Esophagus muscularis mucosa (tissue), 4 donors: ENCODE data around the gene HNRNPA2B1. TPM values are rescaled to one million over a fixed set of nuclear protein-coding genes. Genes with fewer than 3 reads are reported as not detected.

Experiments used
- DNase-seq: peaks from one replicate; pipeline ENCODE4 v3.0.0-alpha.2; 2017; ENCODE audit errors: extremely low spot score
- H3K27ac ChIP-seq, 4 donors: fragments of 200-600 bp; sonication (generic); replicated peaks in 1 of 4; 1 replicate in 3 of 4; 2 replicates in 1 of 4; pipeline ENCODE4 v1.5.1; 2016 to 2019; ENCODE audit warnings: mild to moderate bottlenecking in 1 of 4
- H3K27me3 ChIP-seq, 4 donors: fragments of 200-600 bp; sonication (generic); one replicate each; pipeline versions ENCODE4 v1.5.1 to v1.6.0; 2016 to 2019
- H3K36me3 ChIP-seq, 4 donors: fragments of 200-600 bp; sonication (generic); one replicate each; pipeline ENCODE4 v1.5.1; 2016 to 2019
- H3K4me1 ChIP-seq, 4 donors: fragments of 200-600 bp; sonication (generic); one replicate each; pipeline ENCODE4 v1.5.1; 2016 to 2019
- H3K4me3 ChIP-seq, 4 donors: fragments of 200-600 bp; sonication (generic); 1 replicate in 2 of 4; 2 replicates in 2 of 4; pipeline ENCODE4 v1.5.1; 2016 to 2019; ENCODE audit warnings: mild to moderate bottlenecking in 4 of 4, moderate library complexity in 1 of 4
- H3K9me3 ChIP-seq, 4 donors: fragments of 200-600 bp; sonication (generic); 1 replicate in 3 of 4; 2 replicates in 1 of 4; pipeline ENCODE4 v1.5.1; 2016 to 2019
- CTCF ChIP-seq, 3 experiments: fragments of 200-600 bp in 2 of 3; fragments of 450-650 bp in 1 of 3; sonication (generic) in 2 of 3; IDR thresholded peaks; one replicate each; pipeline ENCODE4 v1.5.1; 2017 to 2019; ENCODE audit warnings: antibody characterized with exemption in 3 of 3, mild to moderate bottlenecking in 2 of 3, moderate library complexity in 1 of 3
- EP300 ChIP-seq: sonication (generic); formaldehyde crosslinking; IDR thresholded peaks from one replicate; pipeline ENCODE4 v1.6.1; 2017; ENCODE audit warnings: antibody characterized with exemption
- POLR2A ChIP-seq: fragments of 450-650 bp; IDR thresholded peaks from one replicate; pipeline ENCODE4 v1.6.1; 2017; ENCODE audit warnings: antibody characterized with exemption, moderate library complexity, mild to moderate bottlenecking, low read depth
- POLR2AphosphoS5 ChIP-seq, 2 donors: sonication (generic); formaldehyde crosslinking; IDR thresholded peaks; one replicate each; pipeline ENCODE4 v1.6.1; 2017; ENCODE audit warnings: antibody characterized with exemption in 2 of 2
- WGBS: methylation state at CpG from one replicate; pipeline ENCODE4 v1.1.5; 2018; 5-methylcytosine and 5-hydroxymethylcytosine counted together
- intact Hi-C: fragments of 100-400 bp; cut with DNase I; formaldehyde crosslinking; loops from one replicate; pipeline ENCODE4 v1.15.1; 2023
- total RNA-seq, 4 donors: library from RNA; depleted of rRNA; stranded (reverse); fragments of >200 nt; gene quantifications; one replicate each; pipeline versions ENCODE4 v1.1.0 to v1.2.1, GENCODE V29; 2016

Gene HNRNPA2B1
- total RNA-seq, 4 donors from 2014 or later = 158 to 220 (median 202) TPM

GRCh38 chr7:26216049-26216448 is 15.5 kb upstream of the HNRNPA2B1 start:
- Histone ChIP-seq H3K4me3 (no peak overlapping the region), H3K27ac (no peak overlapping the region), H3K36me3 (peaks cover 6 to 22% (median 13%) of the 10 kb centered on the region in 4 donors), H3K4me1 (no peaks in the 10 kb centered on the region), H3K9me3 (no peaks in the 10 kb centered on the region), H3K27me3 (no peaks in the 10 kb centered on the region)
- intact Hi-C loops = no loop called here
- DNase-seq = no peak
- no peak for TF ChIP-seq EP300
- no peak for TF ChIP-seq CTCF (IDR thresholded peaks at IDR 0.05)
- TF ChIP-seq POLR2AphosphoS5 (IDR thresholded peaks at IDR 0.05) = no peak
- TF ChIP-seq POLR2A = no peak
- 75% methylated on average over 2 of the region's 2 CpGs for WGBS

- intact Hi-C loops = no loop called here
- WGBS = 88% methylated on average over 5 of the region's 5 CpGs
- Histone ChIP-seq H3K4me1 (no peaks in the 10 kb centered on the region), H3K9me3 (no peaks in the 10 kb centered on the region), H3K36me3 (peaks cover 25 to 42% (median 33%) of the 10 kb centered on the region in 4 donors), H3K4me3 (no peak overlapping the region), H3K27ac (no peak overlapping the region), H3K27me3 (no peaks in the 10 kb centered on the region)
- TF ChIP-seq EP300 = no peak
- no peak for TF ChIP-seq POLR2AphosphoS5 (IDR thresholded peaks at IDR 0.05)
- no peak for TF ChIP-seq POLR2A
- TF ChIP-seq CTCF (IDR thresholded peaks at IDR 0.05) = no peak
- no peak for DNase-seq
Measured at GRCh38 chr7:26213807-26214515, 13.4 kb upstream of the HNRNPA2B1 start.

- no peak overlapping the region for H3K4me3 ChIP-seq
- H3K27ac ChIP-seq = no peak overlapping the region
- H3K9me3 ChIP-seq = no peaks in the 10 kb centered on the region
- intact Hi-C loops = no loop called here
- TF ChIP-seq POLR2AphosphoS5 (IDR thresholded peaks at IDR 0.05) (no peak), EP300 (no peak), POLR2A (no peak)
- H3K36me3 ChIP-seq = peaks cover 29 to 49% (median 41%) of the 10 kb centered on the region in 4 donors
- H3K27me3 ChIP-seq = no peaks in the 10 kb centered on the region
- H3K4me1 ChIP-seq = no peaks in the 10 kb centered on the region
- DNase-seq = no peak
- 83% methylated on average over 2 of the region's 2 CpGs for WGBS
Measured at GRCh38 chr7:26212921-26213718, 12.6 kb upstream of the HNRNPA2B1 start.

- intact Hi-C loops = loop anchor here (10.0 kb wide), 1 partner anchor 937 kb away; the partner anchor contains the start of genes HOXA5 and HOXA6
- Histone ChIP-seq H3K27me3 (no peaks in the 10 kb centered on the region), H3K4me3 (no peak overlapping the region), H3K4me1 (peaks cover 21 to 28% (median 27%) of the 10 kb centered on the region in 4 donors), H3K27ac (no peak overlapping the region), H3K9me3 (no peaks in the 10 kb centered on the region), H3K36me3 (peaks cover 46 to 71% (median 60%) of the 10 kb centered on the region in 4 donors)
- 76% methylated on average over 5 of the region's 5 CpGs for WGBS
- TF ChIP-seq CTCF (IDR thresholded peaks at IDR 0.05) (no peak), POLR2A (no peak), EP300 (no peak), POLR2AphosphoS5 (IDR thresholded peaks at IDR 0.05) (no peak)
- DNase-seq = no peak
Measured at GRCh38 chr7:26208040-26208439, 7.5 kb upstream of the HNRNPA2B1 start.

- 16% methylated on average over 2 of the region's 2 CpGs for WGBS
- peaks cover 23 to 35% (median 34%) of the 10 kb centered on the region in 4 donors for H3K4me1 ChIP-seq
- intact Hi-C loops = loop anchor here (5.0 to 10.0 kb wide), 3 partner anchors 659 to 942 kb away; partner anchors contain the start of genes HOXA1, HOXA5, HOXA6 and SKAP2
- DNase-seq = no peak
- peaks cover 16 to 23% (median 18%) of the 10 kb centered on the region in 4 donors for H3K36me3 ChIP-seq
- peak overlapping the region; percentile 95 to 98 (median 96) for H3K4me3 ChIP-seq
- TF ChIP-seq EP300 = no peak
- TF ChIP-seq POLR2A = no peak
- peak overlapping the region; percentile 99 to 100 (median 100) for H3K27ac ChIP-seq
- no peaks in the 10 kb centered on the region for H3K9me3 ChIP-seq
- no peaks in the 10 kb centered on the region for H3K27me3 ChIP-seq
Measured at GRCh38 chr7:26203016-26203415, 2.5 kb upstream of the HNRNPA2B1 start.
